Measurements from ENCODE around the gene GTF2IRD1.

DNA sequence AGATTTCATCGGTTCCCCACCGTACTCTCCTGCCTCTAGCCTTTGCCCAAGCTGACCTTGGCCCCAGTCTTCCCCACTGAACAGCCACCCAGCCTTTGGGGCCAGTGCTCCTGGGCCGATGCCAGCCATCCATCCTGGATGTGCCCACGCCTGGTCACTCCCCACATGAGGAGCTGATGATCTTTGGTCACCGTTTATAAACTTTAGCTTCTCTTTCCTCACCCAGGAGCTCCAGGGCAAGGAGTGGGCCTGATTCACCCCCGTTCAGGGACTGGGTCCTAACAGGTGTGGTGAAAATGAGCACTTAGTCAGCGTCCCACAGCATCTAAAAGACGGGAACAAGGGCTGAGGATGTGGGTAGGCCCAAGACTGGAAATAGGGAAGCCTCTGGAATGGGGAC, 22.9 kb downstream of the GTF2IRD1 start:
- TF ChIP-seq, protein P1, sequence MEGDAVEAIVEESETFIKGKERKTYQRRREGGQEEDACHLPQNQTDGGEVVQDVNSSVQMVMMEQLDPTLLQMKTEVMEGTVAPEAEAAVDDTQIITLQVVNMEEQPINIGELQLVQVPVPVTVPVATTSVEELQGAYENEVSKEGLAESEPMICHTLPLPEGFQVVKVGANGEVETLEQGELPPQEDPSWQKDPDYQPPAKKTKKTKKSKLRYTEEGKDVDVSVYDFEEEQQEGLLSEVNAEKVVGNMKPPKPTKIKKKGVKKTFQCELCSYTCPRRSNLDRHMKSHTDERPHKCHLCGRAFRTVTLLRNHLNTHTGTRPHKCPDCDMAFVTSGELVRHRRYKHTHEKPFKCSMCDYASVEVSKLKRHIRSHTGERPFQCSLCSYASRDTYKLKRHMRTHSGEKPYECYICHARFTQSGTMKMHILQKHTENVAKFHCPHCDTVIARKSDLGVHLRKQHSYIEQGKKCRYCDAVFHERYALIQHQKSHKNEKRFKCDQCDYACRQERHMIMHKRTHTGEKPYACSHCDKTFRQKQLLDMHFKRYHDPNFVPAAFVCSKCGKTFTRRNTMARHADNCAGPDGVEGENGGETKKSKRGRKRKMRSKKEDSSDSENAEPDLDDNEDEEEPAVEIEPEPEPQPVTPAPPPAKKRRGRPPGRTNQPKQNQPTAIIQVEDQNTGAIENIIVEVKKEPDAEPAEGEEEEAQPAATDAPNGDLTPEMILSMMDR (IDR thresholded peaks at IDR 0.05; ENCODE audit: poor library complexity), result no peak
- TF ChIP-seq EZH2phosphoT487 (IDR thresholded peaks at IDR 0.05; ENCODE audit: low read depth, severe bottlenecking, unreplicated experiment), result no peak
- TF ChIP-seq EZH2 (IDR thresholded peaks at IDR 0.05; ENCODE audit: borderline replicate concordance), result no peak

All from hepatocyte (in vitro differentiated cells).